PC-9 (cell line): Measurements from ENCODE around the gene UQCRC1. TPM values are rescaled to one million over a fixed set of nuclear protein-coding genes. Genes with fewer than 3 reads are reported as not detected.

ENCODE experiments used
- BruUV-seq: library from RNA; stranded (reverse); fragments of 400-500 nt; replicated peaks from 2 replicates; lab custom pipeline; 2021; lab: Mats Ljungman, UMichigan
- CTCF ChIA-PET: fragments of 300-600 bp; sonication (Branson Sonifier 250); formaldehyde crosslinking; loops from one replicate; lab custom pipeline; 2022; ENCODE audit warnings: antibody characterized with exemption; lab: Charles Lee
- POLR2A ChIA-PET: fragments of 300-600 bp; sonication (Branson Sonifier 250); formaldehyde crosslinking; loops from one replicate; lab custom pipeline; 2022; ENCODE audit warnings: antibody characterized with exemption; ENCODE audit not compliant: unreplicated experiment; lab: Charles Lee
- DNase-seq, 2 experiments: peaks; one replicate each; pipeline versions ENCODE4 v3.0.0 to v3.0.0-alpha.2; 2015 to 2022; ENCODE audit warnings: mixed read lengths in 1 of 2
- H2AFZ ChIP-seq: fragments of 200-600 bp; sonication (generic); 2 replicates; pipeline ENCODE4 v1.8.1; 2017; ENCODE audit warnings: antibody characterized with exemption
- H3F3A ChIP-seq: fragments of 200-600 bp; sonication (generic); 2 replicates; pipeline ENCODE4 v1.8.1; 2017; ENCODE audit warnings: antibody characterized with exemption, mild to moderate bottlenecking, low read depth; ENCODE audit not compliant: insufficient read depth
- H3K27ac ChIP-seq: fragments of 200-600 bp; sonication (generic); 2 replicates; pipeline ENCODE4 v1.6.1; 2016; ENCODE audit warnings: mixed run types
- H3K27me3 ChIP-seq: fragments of 200-600 bp; sonication (generic); 2 replicates; pipeline ENCODE4 v1.6.1; 2016; ENCODE audit warnings: low read depth, mixed run types; ENCODE audit not compliant: insufficient read depth
- H3K36me3 ChIP-seq: fragments of 200-600 bp; sonication (generic); 2 replicates; pipeline ENCODE4 v1.6.1; 2016; ENCODE audit warnings: low read depth, mixed run types
- H3K4me1 ChIP-seq: fragments of 200-600 bp; sonication (generic); replicated peaks from 2 replicates; pipeline ENCODE4 v1.6.1; 2016; ENCODE audit warnings: mixed run types; ENCODE audit not compliant: insufficient read depth
- H3K4me2 ChIP-seq: fragments of 200-600 bp; sonication (generic); 2 replicates; pipeline ENCODE4 v1.6.1; 2017; ENCODE audit warnings: mixed run types
- H3K4me3 ChIP-seq: fragments of 200-600 bp; sonication (generic); 2 replicates; pipeline ENCODE4 v1.6.1; 2016; ENCODE audit warnings: mixed run types
- H3K79me2 ChIP-seq: fragments of 200-600 bp; sonication (generic); 2 replicates; pipeline ENCODE4 v1.6.1; 2017; ENCODE audit warnings: low read depth, mixed run types
- H3K9me2 ChIP-seq: fragments of 200-600 bp; sonication (generic); 2 replicates; pipeline ENCODE4 v1.8.1; 2017; ENCODE audit warnings: mild to moderate bottlenecking; ENCODE audit not compliant: insufficient read depth
- H3K9me3 ChIP-seq: fragments of 200-600 bp; sonication (generic); 2 replicates; pipeline ENCODE4 v1.8.1; 2016; ENCODE audit warnings: low read depth; ENCODE audit not compliant: insufficient read depth
- H4K20me1 ChIP-seq: fragments of 200-600 bp; sonication (generic); 2 replicates; pipeline ENCODE4 v1.8.1; 2017; ENCODE audit not compliant: insufficient read depth
- EZH2 ChIP-seq: fragments of 200-600 bp; sonication (generic); IDR thresholded peaks from 2 replicates; pipeline ENCODE4 v1.8.0; 2017; ENCODE audit warnings: antibody characterized with exemption, low read depth
- intact Hi-C: fragments of 100-400 bp; cut with micrococcal nuclease; formaldehyde crosslinking; loops from one replicate; pipeline ENCODE4 v1.10.0; 2022; ENCODE audit not compliant: unreplicated experiment
- total RNA-seq: library from RNA; stranded (reverse); gene quantifications from 2 replicates; pipeline ENCODE4 v1.2.3, GENCODE V29; 2021
- TF ChIP-seq, protein P1 (sequence below): fragments of 200-600 bp; sonication (generic); conservative IDR thresholded peaks from 2 replicates; pipeline ENCODE4 v1.6.1; 2017; ENCODE audit warnings: mixed run types, antibody characterized with exemption, mild to moderate bottlenecking, moderate library complexity

Gene UQCRC1
- total RNA-seq, 1 experiment from 2014 or later, result 255 TPM

DNA sequence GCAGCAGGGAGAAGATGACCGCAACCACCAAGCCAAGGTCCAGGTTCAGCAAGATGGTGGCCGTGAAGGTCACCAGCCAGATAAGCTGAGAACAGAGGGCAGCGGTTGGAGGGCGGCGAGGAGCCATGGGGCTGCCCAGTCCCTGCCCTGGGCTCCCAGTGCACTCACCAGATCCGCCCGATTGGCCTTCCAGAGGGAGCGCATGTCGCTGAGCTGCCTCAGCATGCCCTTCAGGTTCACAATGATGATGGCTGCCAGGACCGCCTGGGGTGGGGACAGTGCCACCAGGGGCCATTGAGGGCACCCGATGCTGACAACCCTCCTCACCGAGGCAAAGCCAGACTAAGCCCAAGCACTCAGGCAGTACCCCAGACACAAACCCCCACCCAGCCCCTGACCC, 20.4 kb upstream of the UQCRC1 start:
- Histone ChIP-seq H3K9me3 (no peaks in the 10 kb centered on the region), H2AFZ (no peak overlapping the region), H3K27ac (no peak overlapping the region), H3K4me2 (no peak overlapping the region), H3K9me2 (no peaks in the 10 kb centered on the region), H3K36me3 (no peaks in the 10 kb centered on the region), H3K79me2 (no peaks in the 10 kb centered on the region), H4K20me1 (0 out of 2 replicates have a peak, but pooled peaks cover 5% of the 10 kb centered on the region), H3K4me3 (no peak overlapping the region), H3F3A (0 out of 2 replicates have a peak, but pooled peaks cover 6% of the 10 kb centered on the region), H3K4me1 (no peaks in the 10 kb centered on the region), H3K27me3 (no peaks in the 10 kb centered on the region)
- no TSS peak for BruUV-seq
- CTCF ChIA-PET, result no interaction called here
- TF ChIP-seq EZH2, result no peak
- TF ChIP-seq, protein P1, sequence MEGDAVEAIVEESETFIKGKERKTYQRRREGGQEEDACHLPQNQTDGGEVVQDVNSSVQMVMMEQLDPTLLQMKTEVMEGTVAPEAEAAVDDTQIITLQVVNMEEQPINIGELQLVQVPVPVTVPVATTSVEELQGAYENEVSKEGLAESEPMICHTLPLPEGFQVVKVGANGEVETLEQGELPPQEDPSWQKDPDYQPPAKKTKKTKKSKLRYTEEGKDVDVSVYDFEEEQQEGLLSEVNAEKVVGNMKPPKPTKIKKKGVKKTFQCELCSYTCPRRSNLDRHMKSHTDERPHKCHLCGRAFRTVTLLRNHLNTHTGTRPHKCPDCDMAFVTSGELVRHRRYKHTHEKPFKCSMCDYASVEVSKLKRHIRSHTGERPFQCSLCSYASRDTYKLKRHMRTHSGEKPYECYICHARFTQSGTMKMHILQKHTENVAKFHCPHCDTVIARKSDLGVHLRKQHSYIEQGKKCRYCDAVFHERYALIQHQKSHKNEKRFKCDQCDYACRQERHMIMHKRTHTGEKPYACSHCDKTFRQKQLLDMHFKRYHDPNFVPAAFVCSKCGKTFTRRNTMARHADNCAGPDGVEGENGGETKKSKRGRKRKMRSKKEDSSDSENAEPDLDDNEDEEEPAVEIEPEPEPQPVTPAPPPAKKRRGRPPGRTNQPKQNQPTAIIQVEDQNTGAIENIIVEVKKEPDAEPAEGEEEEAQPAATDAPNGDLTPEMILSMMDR, result no peak
- POLR2A ChIA-PET, result no interaction called here
- intact Hi-C loops, result no loop called here
- no peak for DNase-seq

DNA sequence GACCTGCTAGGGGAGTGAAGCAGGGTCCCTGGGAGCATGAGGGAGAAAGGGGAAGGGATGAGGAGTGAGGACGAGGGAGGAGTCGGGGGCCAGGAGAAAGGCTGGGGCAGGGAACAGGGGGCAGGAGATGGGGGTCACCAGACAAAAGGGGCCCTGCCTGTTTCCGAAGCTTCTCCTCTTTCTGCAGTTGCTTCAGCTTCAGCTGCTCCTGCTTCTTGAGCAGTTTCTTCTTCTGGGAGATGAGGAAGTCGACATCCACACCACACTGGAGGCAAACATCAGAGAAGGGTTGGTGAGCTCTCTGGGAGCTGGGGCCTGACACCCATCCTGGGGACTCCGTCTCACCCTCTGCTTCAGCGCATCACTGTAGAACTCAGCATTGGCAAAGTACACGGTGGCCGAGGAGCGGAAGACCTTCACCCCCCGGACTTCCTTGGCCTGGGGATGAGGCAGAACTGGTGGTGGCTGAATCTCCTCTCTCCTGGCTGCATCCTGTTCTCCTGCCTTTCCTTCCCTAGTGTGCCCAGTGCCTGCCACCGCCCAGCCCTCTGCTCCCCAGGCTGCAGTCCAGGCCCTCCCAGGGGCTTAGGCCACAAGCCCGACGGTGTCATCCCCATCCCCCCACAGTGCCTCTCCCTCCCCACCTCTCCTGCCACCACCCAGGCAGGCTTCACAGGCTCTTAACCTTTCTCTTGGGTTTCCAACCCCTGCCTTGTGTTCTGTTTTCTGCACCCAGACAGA, 19.0 kb upstream of the UQCRC1 start:
- no peaks in the 10 kb centered on the region for H3K9me2 ChIP-seq
- no peaks in the 10 kb centered on the region for H3K79me2 ChIP-seq
- TF ChIP-seq EZH2, result no peak
- TF ChIP-seq, protein P1, result no peak
- no peaks in the 10 kb centered on the region for H3F3A ChIP-seq
- no peaks in the 10 kb centered on the region for H3K9me3 ChIP-seq
- ChIA-PET CTCF (no interaction called here), POLR2A (no interaction called here)
- H4K20me1 ChIP-seq, result no peaks in the 10 kb centered on the region
- DNase-seq, result no peak
- H3K27ac ChIP-seq, result no peak overlapping the region
- H3K36me3 ChIP-seq, result no peaks in the 10 kb centered on the region
- no peak overlapping the region for H3K4me2 ChIP-seq
- intact Hi-C loops, result no loop called here
- H3K4me1 ChIP-seq, result no peaks in the 10 kb centered on the region
- H3K4me3 ChIP-seq, result no peak overlapping the region
- H3K27me3 ChIP-seq, result no peaks in the 10 kb centered on the region
- no peak overlapping the region for H2AFZ ChIP-seq
- no TSS peak for BruUV-seq

DNA sequence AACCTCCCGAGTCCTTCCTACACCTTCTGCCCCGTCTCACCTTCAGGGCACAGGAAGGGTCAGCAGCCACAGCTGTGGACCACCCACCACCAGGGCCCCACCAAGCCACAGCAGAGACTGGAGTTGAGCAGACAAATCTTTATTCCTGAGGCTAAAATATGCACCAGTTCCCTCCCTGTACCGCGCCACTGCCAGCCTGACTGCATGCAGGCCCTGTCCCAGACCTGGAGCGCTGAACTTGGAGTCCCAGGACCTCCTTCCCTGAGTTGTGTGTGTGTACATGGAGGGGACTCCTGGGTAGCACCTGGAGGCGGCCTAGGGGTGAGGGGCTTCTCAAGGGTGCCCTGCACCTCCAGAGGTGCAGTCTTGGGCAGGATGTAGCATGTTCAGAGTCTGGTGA, 16.2 kb upstream of the UQCRC1 start:
- H3K4me2 ChIP-seq, result no peak overlapping the region
- BruUV-seq, result no TSS peak
- H3K27ac ChIP-seq, result no peak overlapping the region
- H3K79me2 ChIP-seq, result no peaks in the 10 kb centered on the region
- no peak overlapping the region for H3K4me3 ChIP-seq
- ChIA-PET CTCF (no interaction called here), POLR2A (no interaction called here)
- H2AFZ ChIP-seq, result no peak overlapping the region
- no peak for DNase-seq
- H4K20me1 ChIP-seq, result no peaks in the 10 kb centered on the region
- intact Hi-C loops, result no loop called here
- no peak for TF ChIP-seq EZH2
- TF ChIP-seq, protein P1, result no peak
- H3K9me2 ChIP-seq, result no peaks in the 10 kb centered on the region
- H3F3A ChIP-seq, result no peaks in the 10 kb centered on the region
- H3K9me3 ChIP-seq, result no peaks in the 10 kb centered on the region
- no peaks in the 10 kb centered on the region for H3K27me3 ChIP-seq
- H3K4me1 ChIP-seq, result no peaks in the 10 kb centered on the region
- H3K36me3 ChIP-seq, result no peaks in the 10 kb centered on the region
